Osteocyte (in vitro differentiated cells): ENCODE data around the gene ZDBF2. TPM values are rescaled to one million over a fixed set of nuclear protein-coding genes. Genes with fewer than 3 reads are reported as not detected.

Experiments used
- DNase-seq: peaks from one replicate; pipeline ENCODE4 v3.0.0; 2021; ENCODE audit warnings: mixed read lengths; ENCODE audit not compliant: unreplicated experiment; ENCODE audit errors: extremely low spot score
- H3K27ac Mint-ChIP-seq: one replicate; pipeline ENCODE4 v1.8.0; 2021; ENCODE audit warnings: mild to moderate bottlenecking, mixed read lengths; ENCODE audit not compliant: unreplicated experiment
- H3K27me3 Mint-ChIP-seq: one replicate; pipeline ENCODE4 v1.8.0; 2021; ENCODE audit warnings: mixed read lengths; ENCODE audit not compliant: unreplicated experiment
- H3K36me3 Mint-ChIP-seq: one replicate; pipeline ENCODE4 v1.8.0; 2021; ENCODE audit warnings: mixed read lengths; ENCODE audit not compliant: unreplicated experiment
- H3K4me1 Mint-ChIP-seq: one replicate; pipeline ENCODE4 v1.8.0; 2021; ENCODE audit warnings: mixed read lengths; ENCODE audit not compliant: unreplicated experiment
- H3K4me3 Mint-ChIP-seq: one replicate; pipeline ENCODE4 v1.8.0; 2021; ENCODE audit warnings: mild to moderate bottlenecking, moderate library complexity, mixed read lengths; ENCODE audit not compliant: unreplicated experiment
- H3K9me3 Mint-ChIP-seq: one replicate; pipeline ENCODE4 v1.8.0; 2021; ENCODE audit warnings: mixed read lengths; ENCODE audit not compliant: unreplicated experiment
- total RNA-seq: library from RNA; stranded (reverse); gene quantifications from 2 replicates; pipeline ENCODE4 v1.2.1, GENCODE V29; 2021
- TF ChIP-seq, protein P1 (sequence below): fragments of 200-600 bp; sonication (generic); IDR thresholded peaks from 2 replicates; pipeline ENCODE4 v1.5.0; 2021; ENCODE audit warnings: antibody characterized with exemption, mild to moderate bottlenecking, moderate library complexity

Gene ZDBF2
- total RNA-seq, 1 donor from 2014 or later = 28.8 TPM

DNA sequence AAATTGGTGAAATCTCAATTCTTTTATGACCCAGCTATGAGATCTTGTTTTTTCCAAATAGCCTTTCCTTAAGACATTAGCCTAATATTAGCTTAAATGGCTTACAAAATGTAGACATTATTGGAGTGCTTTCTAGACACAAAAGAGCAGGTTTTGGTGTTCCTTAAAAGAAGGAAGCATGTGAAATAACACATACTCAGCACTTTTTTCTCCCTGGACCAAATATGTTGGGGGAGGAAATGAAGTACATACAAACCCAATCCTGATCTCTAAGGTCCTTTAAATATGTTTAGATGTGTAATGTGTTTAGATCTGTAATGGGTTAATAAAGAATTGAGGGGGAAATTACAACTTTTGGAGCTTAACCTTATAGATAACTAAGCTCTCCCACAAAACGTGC, 3.4 kb upstream of the ZDBF2 start:
- H3K27me3 Mint-ChIP-seq = peaks cover 43% of the 10 kb centered on the region
- no peak overlapping the region for H3K27ac Mint-ChIP-seq
- DNase-seq = no peak
- peaks cover 12% of the 10 kb centered on the region for H3K4me1 Mint-ChIP-seq
- H3K36me3 Mint-ChIP-seq = no peaks in the 10 kb centered on the region
- no peak overlapping the region for H3K4me3 Mint-ChIP-seq
- no peaks in the 10 kb centered on the region for H3K9me3 Mint-ChIP-seq
- TF ChIP-seq, protein P1, sequence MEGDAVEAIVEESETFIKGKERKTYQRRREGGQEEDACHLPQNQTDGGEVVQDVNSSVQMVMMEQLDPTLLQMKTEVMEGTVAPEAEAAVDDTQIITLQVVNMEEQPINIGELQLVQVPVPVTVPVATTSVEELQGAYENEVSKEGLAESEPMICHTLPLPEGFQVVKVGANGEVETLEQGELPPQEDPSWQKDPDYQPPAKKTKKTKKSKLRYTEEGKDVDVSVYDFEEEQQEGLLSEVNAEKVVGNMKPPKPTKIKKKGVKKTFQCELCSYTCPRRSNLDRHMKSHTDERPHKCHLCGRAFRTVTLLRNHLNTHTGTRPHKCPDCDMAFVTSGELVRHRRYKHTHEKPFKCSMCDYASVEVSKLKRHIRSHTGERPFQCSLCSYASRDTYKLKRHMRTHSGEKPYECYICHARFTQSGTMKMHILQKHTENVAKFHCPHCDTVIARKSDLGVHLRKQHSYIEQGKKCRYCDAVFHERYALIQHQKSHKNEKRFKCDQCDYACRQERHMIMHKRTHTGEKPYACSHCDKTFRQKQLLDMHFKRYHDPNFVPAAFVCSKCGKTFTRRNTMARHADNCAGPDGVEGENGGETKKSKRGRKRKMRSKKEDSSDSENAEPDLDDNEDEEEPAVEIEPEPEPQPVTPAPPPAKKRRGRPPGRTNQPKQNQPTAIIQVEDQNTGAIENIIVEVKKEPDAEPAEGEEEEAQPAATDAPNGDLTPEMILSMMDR = no peak

DNA sequence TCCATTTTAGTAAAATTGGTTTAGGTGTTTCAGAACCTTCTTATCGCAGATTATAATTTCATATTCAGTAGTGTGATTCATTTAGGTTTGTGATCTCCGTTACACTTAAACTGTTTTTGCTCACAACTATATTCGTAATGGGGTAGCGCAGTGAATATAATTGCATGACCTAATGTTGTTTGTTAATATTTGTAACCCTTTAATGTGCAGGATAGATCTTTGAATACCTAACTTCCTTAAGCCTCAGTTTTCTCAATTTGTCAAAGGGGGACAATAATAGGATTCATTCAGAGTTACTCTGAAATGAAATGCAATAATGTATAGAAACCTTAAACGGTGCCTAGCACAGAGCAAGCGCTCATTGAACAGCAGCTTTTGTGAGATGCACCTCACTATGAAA, 558 bp upstream of the ZDBF2 start:
- peak overlapping the region; percentile 86 for H3K4me3 Mint-ChIP-seq
- H3K36me3 Mint-ChIP-seq = no peaks in the 10 kb centered on the region
- TF ChIP-seq, protein P1 = no peak
- peaks cover 27% of the 10 kb centered on the region for H3K27me3 Mint-ChIP-seq
- DNase-seq = no peak
- peaks cover 24% of the 10 kb centered on the region for H3K4me1 Mint-ChIP-seq
- no peaks in the 10 kb centered on the region for H3K9me3 Mint-ChIP-seq
- peak overlapping the region; percentile 93 for H3K27ac Mint-ChIP-seq

DNA sequence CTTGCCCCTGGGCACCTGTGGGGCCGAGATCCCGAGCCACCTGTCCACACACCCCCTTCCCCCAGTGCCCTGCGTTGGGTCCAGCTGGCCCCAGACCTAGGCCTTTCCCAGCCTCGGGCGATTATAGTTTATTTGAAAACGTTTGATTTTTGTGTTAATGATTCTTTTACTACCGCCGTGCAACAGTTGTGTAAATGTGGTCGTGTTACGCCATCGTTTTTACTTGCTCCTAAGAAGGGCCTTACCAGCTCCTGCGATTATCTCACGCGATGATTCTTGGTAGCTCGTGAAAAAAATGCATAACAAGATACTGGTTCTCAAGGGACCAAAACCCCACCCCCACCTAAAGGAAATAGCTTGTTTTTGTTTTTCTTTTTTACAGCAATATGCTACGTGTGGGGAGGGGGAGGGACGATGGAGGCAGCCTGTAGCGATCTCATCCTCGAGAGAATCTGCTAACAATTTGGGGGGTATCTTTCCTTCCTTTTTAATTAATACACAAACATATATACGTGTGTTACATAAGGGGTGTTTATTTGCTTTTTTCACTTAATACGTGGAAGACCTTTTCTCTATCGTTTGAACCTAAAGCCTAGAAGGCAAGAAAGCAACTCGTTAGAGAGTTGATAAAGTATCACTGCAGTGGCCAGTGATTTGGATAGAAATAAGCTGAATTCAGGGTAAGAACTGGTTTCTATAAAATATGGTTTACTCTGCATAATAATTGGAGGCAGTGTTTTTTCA, 1.0 kb downstream of the ZDBF2 start:
- Mint-ChIP-seq H3K27ac (peak overlapping the region; percentile 82), H3K4me3 (peak overlapping the region; percentile 78), H3K4me1 (peaks cover 24% of the 10 kb centered on the region), H3K27me3 (peaks cover 21% of the 10 kb centered on the region), H3K9me3 (no peaks in the 10 kb centered on the region), H3K36me3 (peaks cover 2% of the 10 kb centered on the region)
- TF ChIP-seq, protein P1 = no peak
- DNase-seq = no peak

DNA sequence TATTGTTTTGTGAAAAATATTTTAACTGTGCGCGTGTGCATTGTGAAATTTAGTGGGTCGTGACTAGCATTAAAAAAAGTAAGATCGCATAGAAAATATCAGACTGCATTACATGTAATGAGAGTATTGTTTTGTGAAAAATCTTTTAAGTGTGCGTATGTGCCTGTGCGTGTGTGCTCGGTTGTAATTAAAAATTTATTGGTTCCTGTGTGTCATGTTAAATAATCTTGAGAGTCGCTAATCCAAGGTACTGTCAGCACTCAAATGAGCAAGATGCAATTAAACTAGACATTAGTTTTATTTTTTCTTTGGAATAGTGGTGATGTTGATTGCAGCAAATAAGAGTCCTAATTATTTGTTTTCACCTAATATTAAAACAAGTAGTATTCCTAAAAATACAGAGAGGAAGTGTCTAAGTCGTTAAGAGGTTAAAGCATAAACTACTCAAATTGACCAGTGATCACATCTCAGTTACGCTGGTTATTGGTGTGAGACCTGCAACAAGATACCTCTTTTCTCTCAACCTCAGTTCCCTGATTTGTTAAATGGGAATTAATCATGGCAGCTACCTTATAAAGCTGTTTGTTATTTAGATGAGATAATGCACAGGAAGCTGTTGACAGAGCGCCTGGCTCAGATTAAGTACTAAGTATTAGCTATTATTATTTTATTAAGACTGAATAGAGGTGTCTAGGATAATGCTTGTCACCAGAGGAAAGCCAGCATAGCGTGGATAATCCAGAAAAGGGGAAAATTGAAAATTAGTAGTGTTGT, 1.9 kb downstream of the ZDBF2 start:
- DNase-seq = no peak
- Mint-ChIP-seq H3K27me3 (peaks cover 16% of the 10 kb centered on the region), H3K4me3 (peak overlapping the region; percentile 78), H3K4me1 (peaks cover 24% of the 10 kb centered on the region), H3K27ac (no peak overlapping the region), H3K9me3 (no peaks in the 10 kb centered on the region), H3K36me3 (peaks cover 6% of the 10 kb centered on the region)
- TF ChIP-seq, protein P1 = no peak

DNA sequence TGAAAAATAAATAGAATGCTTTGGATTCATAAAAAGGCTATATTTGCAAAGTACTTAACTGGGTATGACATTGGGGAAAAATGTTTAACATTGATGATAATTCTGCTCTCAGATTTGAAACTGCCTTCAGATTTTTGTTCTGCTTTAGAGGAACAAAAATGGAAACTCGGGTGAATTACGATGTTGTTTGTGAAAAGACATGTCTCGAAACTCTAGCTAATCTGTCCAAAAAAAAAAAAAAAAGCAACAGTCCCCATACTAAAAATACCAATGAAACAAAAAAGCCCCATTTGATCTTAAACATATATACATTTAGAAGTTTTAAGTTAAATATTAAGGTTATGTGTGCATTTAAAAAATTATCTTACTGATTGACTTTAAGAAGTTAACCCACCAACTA, 3.0 kb downstream of the ZDBF2 start:
- Mint-ChIP-seq H3K4me3 (no peak overlapping the region), H3K27me3 (peaks cover 9% of the 10 kb centered on the region), H3K9me3 (no peaks in the 10 kb centered on the region), H3K27ac (no peak overlapping the region), H3K36me3 (peaks cover 12% of the 10 kb centered on the region), H3K4me1 (peaks cover 24% of the 10 kb centered on the region)
- no peak for DNase-seq
- TF ChIP-seq, protein P1 = no peak
